ENCODE data around the gene CUTA. TPM values are rescaled to one million over a fixed set of nuclear protein-coding genes. Genes with fewer than 3 reads are reported as not detected.
A peak's percentile ranks its signal among the peaks of the same experiment; 100 is the strongest.

Gene CUTA
- polyA plus RNA-seq, 1 of the 3 experiments (the other 2 are of a cell fraction), result 444 TPM

DNA sequence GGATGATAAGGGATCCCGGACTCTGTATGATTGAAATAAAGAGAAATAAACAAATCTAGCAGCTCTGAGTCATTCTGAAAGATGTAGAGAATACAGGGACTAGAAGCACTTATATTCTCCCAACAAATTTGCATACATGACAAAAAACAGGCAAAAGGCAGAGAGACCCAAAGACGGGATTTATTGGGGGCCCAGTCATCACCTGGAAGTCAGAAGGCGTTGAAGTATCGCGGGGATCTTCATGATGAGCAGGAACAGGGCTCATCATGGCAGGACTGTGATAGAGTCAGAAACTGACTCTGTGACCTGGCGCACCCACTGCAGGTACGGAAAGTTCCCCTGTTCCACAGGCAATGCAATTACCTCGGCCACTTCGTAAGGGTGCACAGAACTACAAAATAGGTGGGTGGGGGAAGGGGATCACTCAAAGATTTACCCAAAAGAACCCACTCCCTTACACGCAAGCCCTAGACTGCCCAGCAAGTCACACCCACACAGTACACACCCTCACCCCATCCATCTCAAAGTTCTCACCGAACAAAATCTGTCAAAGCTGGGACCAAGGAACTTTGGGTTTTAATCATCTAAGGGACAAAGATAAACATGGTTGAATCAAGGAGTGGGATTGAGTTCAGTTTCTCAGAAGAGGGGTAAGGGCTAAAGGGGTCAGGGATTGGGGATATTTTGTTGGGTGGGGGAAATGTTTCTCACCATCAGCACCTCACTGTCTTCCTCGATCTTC, 1.4 kb downstream of the CUTA start:
- Histone ChIP-seq H3K9me3 (no peaks in the 10 kb centered on the region), H3K27me3 (ENCODE audit: insufficient read depth) (no peaks in the 10 kb centered on the region), H3K79me2 (ENCODE audit: insufficient read depth) (peaks cover 61% of the 10 kb centered on the region), H3K9ac (peak overlapping the region; percentile 87), H3K9me2 (no peaks in the 10 kb centered on the region), H3K36me3 (replicated peaks in 1 of 2; ENCODE audit: control insufficient read depth in 1 of 2, insufficient read depth in 2 of 2, low read length in 1 of 2) (peaks cover 18 to 42% of the 10 kb centered on the region in 2 experiments), H3K4me1 (ENCODE audit: control insufficient read depth in 1 of 2, insufficient read depth in 2 of 2, low read depth in 1 of 2, low read length in 1 of 2) (peaks cover 22 to 48% of the 10 kb centered on the region in 2 experiments), H3K4me3 (ENCODE audit: low read depth in 2 of 2, low read length in 1 of 2) (peak overlapping the region; percentile 68 to 87), H3K27ac (ENCODE audit: low read depth in 2 of 2, low read length in 1 of 2) (peak overlapping the region; percentile 90 to 91), H3K4me2 (peak overlapping the region; percentile 94), H4K20me1 (ENCODE audit: insufficient read depth) (0 out of 2 replicates have a peak, but pooled peaks cover 5% of the 10 kb centered on the region), H2AFZ (ENCODE audit: low read depth) (no peak overlapping the region), H3F3A (replicated peaks; ENCODE audit: insufficient read depth) (peaks cover 26% of the 10 kb centered on the region)
- TF ChIP-seq FOXM1 (IDR thresholded peaks at IDR 0.05; ENCODE audit: low read depth) (no peak), RXRA (IDR thresholded peaks at IDR 0.05; ENCODE audit: borderline replicate concordance, low read depth) (no peak), EP300 (IDR thresholded peaks at IDR 0.05; ENCODE audit: borderline replicate concordance in 1 of 2, low read depth in 1 of 2, low read length in 1 of 2) (no peak), FOXJ3 (CRISPR knock-in tag; IDR thresholded peaks at IDR 0.05) (no peak), SIN3A (IDR thresholded peaks at IDR 0.05; ENCODE audit: borderline replicate concordance, low read depth, low read length) (no peak), RFX5 (IDR thresholded peaks at IDR 0.05; ENCODE audit: low read length) (no peak), SMC3 (IDR thresholded peaks at IDR 0.05; ENCODE audit: low read depth, low read length) (no peak), GATA2 (CRISPR knock-in tag; IDR thresholded peaks at IDR 0.05) (no peak), MEF2A (IDR thresholded peaks at IDR 0.05; ENCODE audit: borderline replicate concordance, low read depth) (no peak)
- TF ChIP-seq, protein P1, sequence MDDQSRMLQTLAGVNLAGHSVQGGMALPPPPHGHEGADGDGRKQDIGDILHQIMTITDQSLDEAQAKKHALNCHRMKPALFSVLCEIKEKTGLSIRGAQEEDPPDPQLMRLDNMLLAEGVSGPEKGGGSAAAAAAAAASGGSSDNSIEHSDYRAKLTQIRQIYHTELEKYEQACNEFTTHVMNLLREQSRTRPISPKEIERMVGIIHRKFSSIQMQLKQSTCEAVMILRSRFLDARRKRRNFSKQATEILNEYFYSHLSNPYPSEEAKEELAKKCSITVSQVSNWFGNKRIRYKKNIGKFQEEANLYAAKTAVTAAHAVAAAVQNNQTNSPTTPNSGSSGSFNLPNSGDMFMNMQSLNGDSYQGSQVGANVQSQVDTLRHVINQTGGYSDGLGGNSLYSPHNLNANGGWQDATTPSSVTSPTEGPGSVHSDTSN (IDR thresholded peaks at IDR 0.05), result no peak
- TF ChIP-seq, protein P2, sequence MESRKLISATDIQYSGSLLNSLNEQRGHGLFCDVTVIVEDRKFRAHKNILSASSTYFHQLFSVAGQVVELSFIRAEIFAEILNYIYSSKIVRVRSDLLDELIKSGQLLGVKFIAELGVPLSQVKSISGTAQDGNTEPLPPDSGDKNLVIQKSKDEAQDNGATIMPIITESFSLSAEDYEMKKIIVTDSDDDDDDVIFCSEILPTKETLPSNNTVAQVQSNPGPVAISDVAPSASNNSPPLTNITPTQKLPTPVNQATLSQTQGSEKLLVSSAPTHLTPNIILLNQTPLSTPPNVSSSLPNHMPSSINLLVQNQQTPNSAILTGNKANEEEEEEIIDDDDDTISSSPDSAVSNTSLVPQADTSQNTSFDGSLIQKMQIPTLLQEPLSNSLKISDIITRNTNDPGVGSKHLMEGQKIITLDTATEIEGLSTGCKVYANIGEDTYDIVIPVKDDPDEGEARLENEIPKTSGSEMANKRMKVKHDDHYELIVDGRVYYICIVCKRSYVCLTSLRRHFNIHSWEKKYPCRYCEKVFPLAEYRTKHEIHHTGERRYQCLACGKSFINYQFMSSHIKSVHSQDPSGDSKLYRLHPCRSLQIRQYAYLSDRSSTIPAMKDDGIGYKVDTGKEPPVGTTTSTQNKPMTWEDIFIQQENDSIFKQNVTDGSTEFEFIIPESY (IDR thresholded peaks at IDR 0.05; ENCODE audit: borderline replicate concordance, low read depth), result no peak
- TF ChIP-seq, protein P3, sequence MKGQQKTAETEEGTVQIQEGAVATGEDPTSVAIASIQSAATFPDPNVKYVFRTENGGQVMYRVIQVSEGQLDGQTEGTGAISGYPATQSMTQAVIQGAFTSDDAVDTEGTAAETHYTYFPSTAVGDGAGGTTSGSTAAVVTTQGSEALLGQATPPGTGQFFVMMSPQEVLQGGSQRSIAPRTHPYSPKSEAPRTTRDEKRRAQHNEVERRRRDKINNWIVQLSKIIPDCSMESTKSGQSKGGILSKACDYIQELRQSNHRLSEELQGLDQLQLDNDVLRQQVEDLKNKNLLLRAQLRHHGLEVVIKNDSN (IDR thresholded peaks at IDR 0.05; ENCODE audit: borderline replicate concordance, low read depth), result no peak
- CTCF ChIA-PET, result interaction anchor here (0.7 to 1.6 kb wide), 2 partner anchors 10 to 26 kb away, joined by 4 to 6 read pairs; no protein-coding TSS in a partner anchor
- WGBS (ENCODE audit: low lambda C conversion rate), result 36% methylated on average over 8 of the region's 12 CpGs
- POLR2A ChIA-PET, result no interaction called here
- DNase-seq, result no peak

All from SK-N-SH (cell line).